PC-3 (cell line): ENCODE results near the gene PRDM15. TPM values are rescaled to one million over a fixed set of nuclear protein-coding genes. Genes with fewer than 3 reads are reported as not detected.

Source experiments
- ATAC-seq: fragments of 200-7000 bp; cut with Tn5 transposase; 2 replicates; pipeline ENCODE4 v1.9.1; 2020; ENCODE audit warnings: mild to moderate bottlenecking, moderate library complexity
- BruUV-seq: library from RNA; stranded (reverse); fragments of 400-500 nt; replicated peaks from 2 replicates; lab custom pipeline; 2021; lab: Mats Ljungman, UMichigan
- CTCF ChIA-PET: fragments of 300-600 bp; sonication (Branson Sonifier 250); formaldehyde crosslinking; loops from one replicate; lab custom pipeline; 2022; ENCODE audit warnings: antibody characterized with exemption; lab: Charles Lee
- POLR2A ChIA-PET: fragments of 300-600 bp; sonication (Branson Sonifier 250); formaldehyde crosslinking; loops from one replicate; lab custom pipeline; 2022; ENCODE audit warnings: antibody characterized with exemption; ENCODE audit not compliant: unreplicated experiment; lab: Charles Lee
- DNase-seq: peaks from one replicate; pipeline ENCODE4 v3.0.0-alpha.2; 2015
- H2AFZ ChIP-seq: fragments of 300-600 bp; sonication (generic); 2 replicates; pipeline ENCODE4 v1.6.0; 2016; ENCODE audit warnings: antibody characterized with exemption, low read length
- H3F3A ChIP-seq: fragments of 300-600 bp; sonication (generic); one replicate; pipeline ENCODE4 v1.6.0; 2017; ENCODE audit warnings: antibody characterized with exemption, low read length, control low read depth, mild to moderate bottlenecking; ENCODE audit not compliant: unreplicated experiment
- H3K27ac ChIP-seq: fragments of 300-600 bp; sonication (generic); 2 replicates; pipeline ENCODE4 v1.5.1; 2016; ENCODE audit warnings: mild to moderate bottlenecking, low read length
- H3K27me3 ChIP-seq: fragments of 300-600 bp; sonication (generic); 2 replicates; pipeline ENCODE4 v1.6.1; 2016; ENCODE audit warnings: low read length, mixed read lengths
- H3K36me3 ChIP-seq: fragments of 300-600 bp; sonication (generic); 2 replicates; pipeline ENCODE4 v1.6.1; 2016; ENCODE audit warnings: low read depth, mixed run types, low read length, mixed read lengths
- H3K4me1 ChIP-seq: fragments of 300-600 bp; sonication (generic); 2 replicates; pipeline ENCODE4 v1.5.1; 2016; ENCODE audit warnings: low read length; ENCODE audit not compliant: insufficient read depth
- H3K4me2 ChIP-seq: fragments of 300-600 bp; sonication (generic); 2 replicates; pipeline ENCODE4 v1.6.0; 2016; ENCODE audit warnings: low read length
- H3K4me3 ChIP-seq: fragments of 300-600 bp; sonication (generic); 2 replicates; pipeline ENCODE4 v1.5.1; 2016; ENCODE audit warnings: mild to moderate bottlenecking, low read length, mixed read lengths
- H3K79me2 ChIP-seq: fragments of 300-600 bp; sonication (generic); 2 replicates; pipeline ENCODE4 v1.6.1; 2017; ENCODE audit warnings: low read length, mixed read lengths
- H3K9ac ChIP-seq: fragments of 300-600 bp; sonication (generic); 2 replicates; pipeline ENCODE4 v1.6.0; 2016; ENCODE audit warnings: mild to moderate bottlenecking, low read length
- H3K9me2 ChIP-seq: fragments of 300-600 bp; sonication (generic); replicated peaks from 2 replicates; pipeline ENCODE4 v1.6.1; 2016; ENCODE audit warnings: mixed run types, low read length, mixed read lengths
- H3K9me3 ChIP-seq: fragments of 300-600 bp; sonication (generic); 2 replicates; pipeline ENCODE4 v1.6.1; 2016; ENCODE audit warnings: low read length, mixed read lengths
- H4K20me1 ChIP-seq: fragments of 300-600 bp; sonication (generic); 2 replicates; pipeline ENCODE4 v1.6.1; 2016; ENCODE audit warnings: low read length, mixed read lengths
- EZH2 ChIP-seq: fragments of 300-600 bp; sonication (generic); IDR thresholded peaks from one replicate; pipeline ENCODE4 v1.6.1; 2017; ENCODE audit warnings: antibody characterized with exemption, mild to moderate bottlenecking, low read length; ENCODE audit not compliant: unreplicated experiment
- EZH2phosphoT487 ChIP-seq: fragments of 300-600 bp; sonication (generic); IDR thresholded peaks from 2 replicates; pipeline ENCODE4 v1.6.1; 2018; ENCODE audit warnings: mild to moderate bottlenecking, antibody characterized with exemption, low read length, borderline replicate concordance
- intact Hi-C: fragments of 100-400 bp; cut with micrococcal nuclease; formaldehyde crosslinking; loops from 2 replicates; pipeline ENCODE4 v1.9.0; 2023
- total RNA-seq: library from RNA; depleted of rRNA; stranded (reverse); fragments of >200 nt; gene quantifications from 2 replicates; pipeline ENCODE4 v1.2.3, GENCODE V29; 2014
- TF ChIP-seq, protein P1 (sequence below): fragments of 300-600 bp; sonication (generic); conservative IDR thresholded peaks from 2 replicates; pipeline ENCODE4 v1.5.1; 2017; ENCODE audit warnings: antibody characterized with exemption, low read depth, mild to moderate bottlenecking, low read length

PRDM15 gene
- total RNA-seq, 1 experiment from 2014 or later = 13.4 TPM

DNA sequence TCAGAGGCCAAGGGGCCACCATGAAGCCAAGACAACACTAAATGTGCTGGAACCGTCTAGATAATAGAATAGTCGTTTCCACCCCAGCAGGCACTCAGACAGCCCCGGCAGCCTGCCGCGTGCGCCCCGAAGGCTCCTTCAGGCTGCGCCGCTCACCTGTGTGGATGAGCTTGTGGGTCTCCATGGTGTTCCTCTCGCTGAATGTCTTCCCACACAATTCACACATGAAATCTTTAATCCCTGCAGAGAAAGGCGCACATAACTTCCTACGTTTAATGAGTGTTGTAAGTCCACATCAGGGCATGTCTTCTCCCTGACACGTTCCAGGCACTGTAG is 68.6 kb downstream of the PRDM15 start:
- POLR2A ChIA-PET = no interaction called here
- no peaks in the 10 kb centered on the region for H3K4me1 ChIP-seq
- no peaks in the 10 kb centered on the region for H3K27me3 ChIP-seq
- H3K4me2 ChIP-seq = no peak overlapping the region
- ATAC-seq (no peak), DNase-seq (no peak)
- H3K79me2 ChIP-seq = no peaks in the 10 kb centered on the region
- H2AFZ ChIP-seq = no peak overlapping the region
- H3K9me3 ChIP-seq = no peaks in the 10 kb centered on the region
- CTCF ChIA-PET = interaction anchor here (1.1 kb wide), 1 partner anchor 32 kb away, joined by 3 read pairs; no protein-coding TSS in a partner anchor
- intact Hi-C loops = no loop called here
- no peak overlapping the region for H3K27ac ChIP-seq
- H4K20me1 ChIP-seq = no peaks in the 10 kb centered on the region
- H3K9me2 ChIP-seq = no peaks in the 10 kb centered on the region
- H3K4me3 ChIP-seq = no peak overlapping the region
- no peak overlapping the region for H3K9ac ChIP-seq
- TF ChIP-seq EZH2phosphoT487 (no peak), EZH2 (no peak)
- TF ChIP-seq, protein P1, sequence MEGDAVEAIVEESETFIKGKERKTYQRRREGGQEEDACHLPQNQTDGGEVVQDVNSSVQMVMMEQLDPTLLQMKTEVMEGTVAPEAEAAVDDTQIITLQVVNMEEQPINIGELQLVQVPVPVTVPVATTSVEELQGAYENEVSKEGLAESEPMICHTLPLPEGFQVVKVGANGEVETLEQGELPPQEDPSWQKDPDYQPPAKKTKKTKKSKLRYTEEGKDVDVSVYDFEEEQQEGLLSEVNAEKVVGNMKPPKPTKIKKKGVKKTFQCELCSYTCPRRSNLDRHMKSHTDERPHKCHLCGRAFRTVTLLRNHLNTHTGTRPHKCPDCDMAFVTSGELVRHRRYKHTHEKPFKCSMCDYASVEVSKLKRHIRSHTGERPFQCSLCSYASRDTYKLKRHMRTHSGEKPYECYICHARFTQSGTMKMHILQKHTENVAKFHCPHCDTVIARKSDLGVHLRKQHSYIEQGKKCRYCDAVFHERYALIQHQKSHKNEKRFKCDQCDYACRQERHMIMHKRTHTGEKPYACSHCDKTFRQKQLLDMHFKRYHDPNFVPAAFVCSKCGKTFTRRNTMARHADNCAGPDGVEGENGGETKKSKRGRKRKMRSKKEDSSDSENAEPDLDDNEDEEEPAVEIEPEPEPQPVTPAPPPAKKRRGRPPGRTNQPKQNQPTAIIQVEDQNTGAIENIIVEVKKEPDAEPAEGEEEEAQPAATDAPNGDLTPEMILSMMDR = no peak
- H3F3A ChIP-seq = no peaks in the 10 kb centered on the region
- BruUV-seq = no TSS peak
- H3K36me3 ChIP-seq = peaks cover 20% of the 10 kb centered on the region

- Histone ChIP-seq H3K4me3 (no peak overlapping the region), H3K27ac (no peak overlapping the region), H2AFZ (no peak overlapping the region), H3K36me3 (peaks cover 17% of the 10 kb centered on the region), H3K4me1 (no peaks in the 10 kb centered on the region), H3F3A (no peaks in the 10 kb centered on the region), H3K9me2 (no peaks in the 10 kb centered on the region), H4K20me1 (no peaks in the 10 kb centered on the region), H3K9me3 (no peaks in the 10 kb centered on the region), H3K79me2 (no peaks in the 10 kb centered on the region), H3K4me2 (no peak overlapping the region), H3K27me3 (no peaks in the 10 kb centered on the region), H3K9ac (no peak overlapping the region)
- TF ChIP-seq, protein P1 = no peak
- no peak for TF ChIP-seq EZH2phosphoT487
- no peak for TF ChIP-seq EZH2
- no peak for DNase-seq
- intact Hi-C loops = no loop called here
- BruUV-seq = no TSS peak
- ChIA-PET POLR2A (no interaction called here), CTCF (interaction anchor here (1.1 kb wide), 1 partner anchor 32 kb away, joined by 3 read pairs; no protein-coding TSS in a partner anchor)
- no peak for ATAC-seq
Measured at GRCh38 chr21:41809891-41810596, 69.1 kb downstream of the PRDM15 start.

DNA sequence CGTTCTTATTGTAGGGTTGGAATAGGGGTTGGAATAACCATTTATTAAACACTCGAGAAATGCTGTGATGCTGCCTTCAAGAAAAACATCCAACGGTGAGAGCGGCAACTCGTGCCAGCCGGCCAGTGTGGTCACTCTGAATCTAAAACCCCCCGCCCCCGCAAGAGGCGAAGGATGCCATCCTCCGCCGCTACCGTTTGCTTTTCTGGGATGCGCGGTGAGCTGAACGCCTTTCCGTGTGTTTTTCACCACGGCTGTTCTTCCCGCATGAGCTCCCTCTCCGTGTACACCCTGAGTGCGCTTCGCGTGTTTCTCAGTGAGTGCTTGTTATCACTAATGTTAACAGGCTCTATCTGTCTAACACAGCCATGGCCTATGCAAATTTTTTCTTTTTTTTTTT is 70.3 kb downstream of the PRDM15 start:
- CTCF ChIA-PET = no interaction called here
- H3K36me3 ChIP-seq = peaks cover 16% of the 10 kb centered on the region
- DNase-seq = no peak

More for the DNA sequence above, 70.3 kb downstream of the PRDM15 start:
- no peaks in the 10 kb centered on the region for H3K4me1 ChIP-seq
- no peak overlapping the region for H3K9ac ChIP-seq
- H3K27me3 ChIP-seq = no peaks in the 10 kb centered on the region
- H3K4me3 ChIP-seq = no peak overlapping the region
- H2AFZ ChIP-seq = no peak overlapping the region
- POLR2A ChIA-PET = interaction anchor here (0.6 kb wide), 1 partner anchor 101 kb away, joined by 3 read pairs; no protein-coding TSS in a partner anchor
- no peaks in the 10 kb centered on the region for H4K20me1 ChIP-seq
- no peaks in the 10 kb centered on the region for H3K9me3 ChIP-seq
- no peak for ATAC-seq
- H3K4me2 ChIP-seq = no peak overlapping the region
- no TSS peak for BruUV-seq
- intact Hi-C loops = no loop called here
- no peaks in the 10 kb centered on the region for H3K79me2 ChIP-seq
- no peak overlapping the region for H3K27ac ChIP-seq
- no peaks in the 10 kb centered on the region for H3F3A ChIP-seq
- no peaks in the 10 kb centered on the region for H3K9me2 ChIP-seq
- TF ChIP-seq EZH2 = no peak
- no peak for TF ChIP-seq EZH2phosphoT487
- TF ChIP-seq, protein P1 = no peak
